ENCODE measurements around the gene SIK2. TPM values are rescaled to one million over a fixed set of nuclear protein-coding genes. Genes with fewer than 3 reads are reported as not detected.

The SIK2 gene
- polyA plus RNA-seq, 1 donor from 2014 or later, result 9.0 TPM

- no peak overlapping the region for H3K27ac ChIP-seq (ENCODE audit: low read length)
These were observed 88.9 kb downstream of the SIK2 start for GRCh38 chr11:111691176-111691575.

GRCh38 chr11:111691741-111692140 is 89.5 kb downstream of the SIK2 start:
- no peaks in the 10 kb centered on the region for H3K27me3 ChIP-seq (ENCODE audit: insufficient read depth, low read depth, low read length)
- no peak overlapping the region for H3K4me2 ChIP-seq (ENCODE audit: low read length)
- H4K20me1 ChIP-seq (ENCODE audit: insufficient read depth), result no peaks in the 10 kb centered on the region
- H3K9me3 ChIP-seq (ENCODE audit: low read length), result no peaks in the 10 kb centered on the region
- no peaks in the 10 kb centered on the region for H3F3A ChIP-seq (ENCODE audit: insufficient read depth, low read length, poor library complexity, severe bottlenecking)
- no peak overlapping the region for H3K4me3 ChIP-seq (ENCODE audit: low read length)
- H3K79me2 ChIP-seq (replicated peaks; ENCODE audit: insufficient read depth, low read length), result no peaks in the 10 kb centered on the region
- no peak overlapping the region for H3K9ac ChIP-seq (ENCODE audit: low read length)
- peaks cover 7% of the 10 kb centered on the region for H3K36me3 ChIP-seq (ENCODE audit: insufficient read depth, low read length)
- TF ChIP-seq POLR2AphosphoS5 (IDR thresholded peaks at IDR 0.05) (no peak), TAF1 (IDR thresholded peaks at IDR 0.05; ENCODE audit: low read depth) (no peak), EP300 (conservative IDR thresholded peaks at IDR 0.05; ENCODE audit: poor library complexity, severe bottlenecking) (no peak), RAD21 (conservative IDR thresholded peaks at IDR 0.05) (no peak), REST (IDR thresholded peaks at IDR 0.05; ENCODE audit: borderline replicate concordance) (no peak), EZH2 (IDR thresholded peaks at IDR 0.05; ENCODE audit: borderline replicate concordance, insufficient read depth, low read length, poor library complexity, severe bottlenecking) (no peak), SMC3 (conservative IDR thresholded peaks at IDR 0.05; ENCODE audit: poor library complexity) (no peak)
- H2AFZ ChIP-seq (ENCODE audit: low read depth, low read length), result no peak overlapping the region
- H3K27ac ChIP-seq (ENCODE audit: low read length), result no peak overlapping the region
- no peaks in the 10 kb centered on the region for H3K9me2 ChIP-seq (ENCODE audit: insufficient read depth, low read length)

More at GRCh38 chr11:111691176-111691575, 88.9 kb downstream of the SIK2 start:
- Histone ChIP-seq H3K36me3 (ENCODE audit: insufficient read depth, low read length) (peaks cover 7% of the 10 kb centered on the region), H3K4me2 (ENCODE audit: low read length) (no peak overlapping the region), H3K79me2 (replicated peaks; ENCODE audit: insufficient read depth, low read length) (no peaks in the 10 kb centered on the region), H3K9me3 (ENCODE audit: low read length) (no peaks in the 10 kb centered on the region), H2AFZ (ENCODE audit: low read depth, low read length) (no peak overlapping the region), H3F3A (ENCODE audit: insufficient read depth, low read length, poor library complexity, severe bottlenecking) (no peaks in the 10 kb centered on the region), H3K4me3 (ENCODE audit: low read length) (no peak overlapping the region), H3K9ac (ENCODE audit: low read length) (no peak overlapping the region), H4K20me1 (ENCODE audit: insufficient read depth) (no peaks in the 10 kb centered on the region), H3K27me3 (ENCODE audit: insufficient read depth, low read depth, low read length) (no peaks in the 10 kb centered on the region), H3K9me2 (ENCODE audit: insufficient read depth, low read length) (no peaks in the 10 kb centered on the region)
- TF ChIP-seq TAF1 (IDR thresholded peaks at IDR 0.05; ENCODE audit: low read depth), result no peak
- TF ChIP-seq MXI1 (conservative IDR thresholded peaks at IDR 0.05; ENCODE audit: poor library complexity, severe bottlenecking), result no peak
- TF ChIP-seq EZH2 (IDR thresholded peaks at IDR 0.05; ENCODE audit: borderline replicate concordance, insufficient read depth, low read length, poor library complexity, severe bottlenecking), result no peak
- no peak for TF ChIP-seq RAD21 (conservative IDR thresholded peaks at IDR 0.05)
- TF ChIP-seq CTCF (IDR thresholded peaks at IDR 0.05; ENCODE audit: poor library complexity, severe bottlenecking), result no peak
- no peak for TF ChIP-seq REST (IDR thresholded peaks at IDR 0.05; ENCODE audit: borderline replicate concordance)
- TF ChIP-seq SMC3 (conservative IDR thresholded peaks at IDR 0.05; ENCODE audit: poor library complexity), result no peak
- TF ChIP-seq POLR2AphosphoS5 (IDR thresholded peaks at IDR 0.05), result no peak

Measured in neural cell (in vitro differentiated cells).